Fibroblast of skin of right biceps (primary cell): ENCODE results near the gene NPAS2.

Experiments used
- DNase-seq: peaks from one replicate; pipeline ENCODE4 v3.0.0-alpha.2; 2013

NPAS2 gene

GRCh38 chr2:100819370-100820272 is at the start of gene NPAS2:
Gene NPAS2, plus strand, starts transcription at chr2:100820139. Its CDS starts 84,616 bp downstream, at chr2:100904755.
- peak; percentile 67 for DNase-seq

- DNase-seq = no peak
Observed at GRCh38 chr2:100771125-100771524, 48.8 kb upstream of the NPAS2 start.

GRCh38 chr2:100773538-100773937 is 46.4 kb upstream of the NPAS2 start:
- peak; percentile 49 for DNase-seq

DNA sequence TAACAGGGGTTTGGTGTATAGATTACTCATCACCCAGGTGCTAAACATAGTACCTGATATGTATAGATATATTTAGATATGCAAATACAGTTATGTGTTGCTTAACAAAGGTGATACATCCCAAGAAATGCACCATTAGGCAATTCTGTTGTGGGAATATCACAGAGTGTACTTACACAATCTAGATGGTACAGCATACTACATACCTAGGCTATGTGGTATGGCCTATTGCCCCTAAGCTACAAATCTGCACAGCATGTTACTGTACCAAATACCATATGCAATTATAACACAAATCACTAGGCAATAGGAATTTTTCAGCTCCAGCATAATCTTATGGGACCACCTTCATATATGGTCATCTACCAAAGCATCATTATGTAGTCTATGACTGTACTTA is 43.5 kb upstream of the NPAS2 start:
- no peak for DNase-seq

DNA sequence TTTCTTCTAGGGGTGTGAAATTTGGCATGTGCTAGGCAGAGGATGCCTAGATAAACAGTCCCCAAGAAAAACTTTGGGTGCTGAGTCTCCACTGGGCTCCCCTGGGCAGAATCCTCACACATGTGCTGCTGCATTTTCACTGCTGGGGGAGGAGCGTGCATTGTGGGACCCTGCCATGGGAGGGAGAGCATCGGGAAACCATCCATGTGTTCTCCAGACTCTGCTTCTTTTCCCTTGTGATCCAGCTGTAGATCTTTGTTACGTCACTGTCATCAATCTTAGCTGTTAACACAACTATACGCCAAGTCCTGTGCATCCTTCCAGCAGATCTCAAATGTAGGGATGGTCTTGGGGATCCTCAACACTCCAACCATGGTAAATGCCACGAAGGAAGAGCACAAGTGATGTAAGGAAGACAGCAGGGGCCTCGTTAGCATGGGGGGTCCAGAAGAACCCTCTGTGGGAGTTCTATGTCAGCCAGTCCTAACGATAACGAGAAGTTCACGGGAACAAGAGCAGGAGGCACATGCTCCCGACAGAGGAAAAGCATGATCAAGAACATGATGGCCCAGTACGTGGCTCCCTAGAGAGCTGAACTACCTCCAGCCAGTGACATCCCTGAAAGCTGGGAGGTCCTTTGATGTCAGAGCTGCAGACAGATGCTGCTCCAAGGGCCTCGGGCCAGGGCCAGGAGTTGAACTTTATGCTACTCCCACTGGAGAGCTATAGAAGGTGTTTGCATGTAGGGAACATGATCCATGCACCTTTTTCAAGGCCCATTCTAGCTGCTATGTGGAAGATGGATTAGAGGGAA is 41.1 kb upstream of the NPAS2 start:
- peak; percentile 49 for DNase-seq

- DNase-seq = no peak
Observed at GRCh38 chr2:100779908-100780202, 40.1 kb upstream of the NPAS2 start.

GRCh38 chr2:100780203-100781008 is 39.5 kb upstream of the NPAS2 start:
- DNase-seq = peak; percentile 51

GRCh38 chr2:100781009-100781325 is 39.0 kb upstream of the NPAS2 start:
- DNase-seq = no peak

DNA sequence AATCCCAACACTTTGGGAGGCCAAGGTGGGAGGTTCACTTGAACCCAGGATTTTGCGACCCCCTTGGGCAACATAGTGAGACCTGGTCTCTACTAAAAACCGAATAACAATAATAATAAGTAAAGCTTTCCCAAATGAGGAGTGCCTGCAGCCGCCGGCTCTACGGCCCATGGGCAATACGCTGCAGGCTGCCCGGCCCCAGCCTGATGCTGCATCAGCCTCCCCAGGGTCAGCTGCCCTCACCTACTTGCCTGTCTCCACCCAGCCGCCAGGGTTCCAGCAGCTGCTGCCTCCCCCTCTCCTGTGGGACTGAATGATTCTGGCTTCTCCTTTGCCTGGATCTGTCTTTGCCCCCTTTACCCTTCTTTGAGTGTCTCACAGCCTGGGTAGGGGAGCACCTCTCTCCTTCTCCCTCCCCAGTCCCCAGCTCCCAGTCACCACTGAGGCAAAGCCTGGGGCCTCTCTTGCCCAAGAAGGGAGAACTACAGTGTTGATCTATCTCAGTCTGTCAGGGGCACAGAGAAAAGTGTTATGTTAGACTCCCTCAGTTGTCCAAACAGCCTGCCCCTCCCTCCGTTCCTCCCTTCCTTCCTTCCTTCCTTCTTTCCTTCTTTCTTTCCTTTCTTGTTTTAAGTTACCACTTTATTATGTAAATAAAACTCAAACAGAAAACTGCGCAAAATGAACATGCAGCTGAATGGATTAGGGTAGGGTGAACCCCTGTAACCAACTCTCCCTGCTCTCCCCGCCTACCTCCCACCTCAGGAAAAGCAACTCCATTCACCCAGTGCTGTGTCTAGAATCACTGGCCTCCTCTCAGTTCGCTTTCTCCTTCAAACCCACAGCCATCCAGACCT is 38.2 kb upstream of the NPAS2 start:
- DNase-seq = no peak

DNA sequence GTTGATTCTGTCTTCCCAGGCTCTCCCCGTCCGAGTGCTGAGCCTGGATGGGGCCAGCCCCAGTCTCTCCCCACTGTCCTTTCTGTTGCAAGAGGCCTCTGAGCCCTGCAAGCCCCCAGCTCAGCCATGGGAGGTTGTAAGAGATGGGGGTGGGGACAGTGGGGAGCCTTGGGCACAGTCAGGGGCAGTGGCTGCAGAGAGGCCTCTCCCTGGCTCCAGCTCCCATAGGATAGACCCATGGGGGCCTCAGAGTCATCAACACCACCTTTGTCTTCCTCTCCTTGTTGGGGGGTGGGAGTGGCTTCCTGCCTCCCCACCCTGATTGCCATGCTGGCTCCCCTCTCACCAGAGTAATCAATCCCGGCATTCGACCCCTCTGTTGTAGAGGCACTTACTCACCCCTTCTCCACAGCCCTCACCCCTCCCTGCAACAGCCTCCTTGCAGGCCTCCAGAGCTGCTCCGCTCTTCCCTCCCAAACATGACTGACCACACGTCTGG is 37.5 kb upstream of the NPAS2 start:
- no peak for DNase-seq

- no peak for DNase-seq
Observed at GRCh38 chr2:100783987-100784386, 36.0 kb upstream of the NPAS2 start.

DNA sequence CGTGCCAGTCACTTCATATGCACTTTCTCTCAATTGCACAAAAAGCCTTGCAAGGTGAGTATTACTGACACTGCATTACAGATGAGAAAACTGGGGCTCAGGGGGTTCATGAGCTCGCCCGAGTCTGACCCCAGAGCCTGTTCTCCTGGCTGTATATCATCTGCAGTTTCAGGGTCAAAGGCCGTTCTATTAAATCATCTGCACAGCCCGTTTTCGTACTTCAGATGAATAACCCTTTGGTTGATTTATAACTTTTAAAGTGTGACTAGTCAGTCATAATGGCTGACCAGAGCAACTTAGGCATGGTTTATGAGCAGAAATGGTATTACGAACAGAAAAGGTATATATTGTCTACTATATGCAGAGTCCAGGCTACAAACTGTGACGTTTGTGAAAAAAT is 35.3 kb upstream of the NPAS2 start:
- no peak for DNase-seq

DNA sequence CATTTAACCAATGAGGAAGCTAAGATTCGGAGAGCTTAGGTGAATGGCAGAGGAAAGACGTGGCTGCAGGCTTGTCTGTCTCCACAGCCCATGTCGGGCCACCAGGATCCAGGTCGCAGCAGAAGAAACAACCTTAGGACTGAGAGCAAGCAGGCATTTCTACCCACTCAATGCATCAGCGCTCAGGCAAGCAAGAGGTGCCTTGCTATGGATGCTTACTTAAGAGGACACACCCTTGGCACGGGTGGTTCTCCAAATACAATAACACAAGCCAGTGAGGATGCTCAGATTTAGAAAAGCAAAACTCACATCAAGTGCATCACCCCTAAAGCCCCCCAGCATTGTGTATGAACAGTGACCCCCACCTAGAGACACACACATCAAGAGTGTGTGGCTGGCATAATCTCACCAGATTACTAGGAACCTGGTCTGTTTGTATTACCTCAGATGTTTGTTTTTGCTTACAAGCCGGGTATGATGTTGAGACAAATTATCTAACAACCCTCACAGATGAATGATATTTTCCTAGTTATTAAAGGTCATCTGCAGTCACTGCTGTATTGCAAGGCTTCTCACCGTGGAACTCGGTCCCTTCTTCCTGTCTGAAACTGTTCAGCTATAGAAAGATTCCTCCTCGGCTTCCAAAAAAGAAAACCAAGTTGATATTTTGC is 34.2 kb upstream of the NPAS2 start:
- no peak for DNase-seq

GRCh38 chr2:100786297-100786658 is 33.7 kb upstream of the NPAS2 start:
- peak; percentile 87 for DNase-seq

DNA sequence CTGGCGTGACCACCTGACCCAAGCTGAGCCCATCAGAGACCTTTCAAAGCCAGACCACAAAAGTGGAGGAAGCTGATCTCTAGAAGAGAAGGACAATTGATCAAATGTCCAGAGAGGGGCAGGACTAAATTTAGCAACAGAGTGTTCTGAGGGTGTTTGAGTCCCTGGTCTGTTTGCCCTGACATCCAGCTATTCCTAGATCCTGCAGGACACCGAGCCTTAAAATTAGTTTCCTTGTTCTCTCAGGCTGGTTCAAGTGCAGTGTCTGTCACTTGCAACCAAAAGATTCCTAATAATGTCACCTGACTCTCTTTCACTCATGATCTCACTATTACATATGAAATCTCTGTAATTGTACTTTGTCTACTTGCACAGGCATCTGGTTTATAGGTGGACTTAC is 33.0 kb upstream of the NPAS2 start:
- DNase-seq = no peak

DNA sequence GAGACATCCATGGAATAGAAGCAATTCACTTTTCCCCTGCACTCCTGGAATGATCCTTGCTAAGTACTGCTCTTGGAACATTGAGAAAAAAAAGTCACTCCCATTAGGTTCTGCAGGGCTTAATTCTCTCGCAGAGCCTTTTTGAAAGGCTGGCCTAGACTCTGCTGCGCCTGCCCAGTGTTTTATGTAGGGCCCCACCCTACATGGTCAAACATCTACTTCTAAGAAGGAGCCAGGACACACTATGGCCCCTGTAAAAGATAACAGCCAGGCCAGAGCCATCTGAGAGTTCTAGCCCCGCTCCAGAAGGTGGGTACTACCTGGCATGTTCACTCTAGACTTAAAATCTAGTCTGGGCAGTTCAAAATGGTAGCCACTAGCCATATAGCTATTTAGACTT is 30.6 kb upstream of the NPAS2 start:
- DNase-seq = no peak

DNA sequence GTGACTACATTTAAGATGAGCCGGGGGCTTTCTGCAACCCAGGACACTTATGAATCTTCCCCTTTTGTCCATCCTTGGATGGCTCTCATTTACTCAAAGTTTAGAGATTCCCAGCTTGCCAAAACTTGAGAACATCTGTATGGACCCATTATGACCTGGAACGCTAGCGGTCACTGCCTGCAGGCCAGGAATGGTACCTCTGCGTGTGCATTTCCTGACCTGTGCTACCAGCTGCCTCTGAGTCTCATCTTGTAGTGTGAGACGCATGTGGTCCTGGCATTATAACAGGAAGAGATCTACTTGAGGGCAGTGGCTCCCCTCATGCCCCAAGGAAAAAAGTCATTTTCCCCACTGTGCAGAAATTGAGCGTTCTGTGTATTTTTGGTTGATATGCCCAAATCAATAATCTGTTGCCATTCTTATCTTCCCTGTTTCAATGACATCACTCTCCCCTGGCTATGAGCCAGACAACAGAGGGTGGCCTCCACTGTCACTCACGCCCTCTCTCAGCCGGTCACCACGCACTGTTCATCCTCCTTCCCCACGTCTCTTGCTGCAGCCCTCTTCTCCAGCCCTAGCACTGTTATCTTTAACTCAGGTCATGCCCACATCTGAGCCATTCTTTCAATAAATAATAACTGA is 28.5 kb upstream of the NPAS2 start:
- DNase-seq = no peak

DNA sequence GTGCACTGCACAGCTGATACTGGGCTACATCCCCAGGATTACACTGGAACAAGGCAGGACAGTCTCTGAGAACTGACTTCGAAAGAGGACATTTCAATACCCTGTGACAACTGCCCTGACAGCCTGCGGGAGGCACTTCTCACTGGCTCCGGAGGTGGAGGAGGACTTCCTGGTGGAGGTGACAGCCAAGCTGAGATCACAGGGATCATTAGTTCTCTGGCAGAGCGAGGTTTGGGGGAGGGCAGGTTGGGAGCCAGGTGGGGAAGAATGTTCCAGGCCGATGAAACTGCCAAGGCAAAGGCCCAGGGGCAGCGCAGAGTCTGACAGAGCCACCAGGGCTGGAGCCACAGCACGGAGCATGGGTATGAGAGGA is 28.0 kb upstream of the NPAS2 start:
- no peak for DNase-seq

DNA sequence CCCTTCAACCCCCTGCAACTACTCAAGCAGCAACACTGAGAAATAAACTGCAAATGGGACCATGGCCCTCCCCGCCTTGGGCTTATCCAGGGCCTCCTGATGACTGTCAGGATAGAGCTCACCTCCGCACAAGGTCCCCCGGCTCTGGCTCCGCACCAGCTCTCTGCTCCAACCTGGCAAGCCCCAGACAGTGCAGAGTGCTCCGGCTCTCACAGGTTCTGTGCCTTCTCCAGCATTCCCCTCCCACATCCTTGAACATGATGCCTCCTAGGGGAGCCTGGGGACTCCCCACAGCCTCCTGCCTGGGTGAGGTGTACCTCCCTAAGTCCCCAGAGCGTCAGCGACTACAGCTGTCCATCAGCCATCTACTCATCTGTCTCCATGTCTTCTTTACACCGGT is 26.7 kb upstream of the NPAS2 start:
- no peak for DNase-seq

GRCh38 chr2:100793982-100794381 is 26.0 kb upstream of the NPAS2 start:
- no peak for DNase-seq

DNA sequence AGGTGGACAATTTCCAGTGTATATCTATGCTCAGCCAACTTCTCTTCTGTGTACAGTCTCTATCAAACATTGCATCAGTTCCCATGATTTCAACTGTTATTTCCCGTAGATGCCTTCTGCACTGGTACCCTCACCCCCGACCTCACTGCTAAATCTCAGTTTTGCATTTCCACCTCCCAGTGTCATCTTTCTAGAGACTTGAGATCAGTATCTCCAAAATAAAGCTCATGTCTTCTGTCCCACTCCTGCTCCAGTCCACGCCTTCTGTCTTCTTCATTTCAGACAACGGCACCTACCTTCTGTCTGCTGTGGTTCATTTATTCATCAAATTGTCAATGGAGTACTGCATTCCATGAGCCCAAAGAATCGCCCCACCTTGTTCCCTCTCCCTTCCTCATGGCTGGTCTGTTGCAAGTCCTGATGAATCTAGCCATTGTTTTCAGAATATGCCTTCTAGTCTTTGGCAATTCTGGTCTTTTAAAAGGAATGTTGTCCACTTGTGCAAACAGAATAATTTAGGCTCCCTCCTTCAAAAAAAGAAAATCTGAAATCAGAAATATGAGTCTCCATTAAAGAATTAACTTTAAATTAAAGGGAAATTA is 23.3 kb upstream of the NPAS2 start:
- no peak for DNase-seq
